GM18520 (cell line): ENCODE measurements around the gene PEAR1.

Source experiments
- ATAC-seq: cut with Tn5 transposase; IDR thresholded peaks from one replicate; pipeline ENCODE4 v1.9.1; 2021; ENCODE audit not compliant: unreplicated experiment

The PEAR1 gene

GRCh38 chr1:156935505-156936128 is 42.1 kb downstream of the PEAR1 start:
- no peak for ATAC-seq

DNA sequence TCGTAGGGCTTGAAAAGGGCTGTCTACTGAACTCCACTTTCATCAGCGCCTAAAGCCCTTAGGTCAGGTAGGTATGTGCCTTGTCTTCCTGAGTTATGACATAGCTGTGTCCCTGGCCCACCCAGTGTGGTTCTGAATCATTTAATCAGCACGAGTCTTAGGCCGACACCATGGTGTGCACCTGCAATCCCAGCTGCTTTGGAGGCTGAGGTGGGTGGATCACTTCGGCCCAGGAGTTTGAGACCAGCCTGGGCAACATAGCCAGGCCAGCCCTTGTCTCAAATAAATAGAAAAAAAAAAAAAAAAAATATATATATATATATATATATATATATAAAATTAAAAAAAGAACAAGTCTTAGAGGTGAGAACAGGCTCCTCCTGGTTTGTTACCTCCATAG is 42.7 kb downstream of the PEAR1 start:
- no peak for ATAC-seq

DNA sequence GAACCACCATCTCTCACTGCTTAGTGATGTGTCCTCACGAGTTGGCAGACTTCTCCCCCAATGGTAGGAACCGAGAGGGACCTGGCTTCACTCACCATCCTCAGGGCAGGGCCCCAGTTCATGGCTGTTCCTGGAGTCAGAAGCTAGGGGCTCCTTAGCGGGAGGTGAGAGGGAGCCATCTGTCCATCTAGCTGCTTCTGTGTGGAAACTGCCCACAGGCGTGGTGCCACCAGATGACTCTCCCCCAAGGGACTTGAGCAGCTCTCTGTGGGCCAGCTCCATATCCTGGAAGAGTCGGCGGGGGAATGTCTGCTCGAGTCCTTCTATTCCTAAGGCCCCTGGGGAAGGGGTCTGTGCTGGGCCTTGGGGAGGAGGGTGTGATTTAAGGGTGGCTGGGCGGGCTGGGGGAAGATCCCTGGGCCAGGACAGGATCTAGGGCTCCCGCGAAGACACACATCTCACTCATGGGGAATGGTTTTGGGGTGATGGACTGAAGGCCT is 43.3 kb downstream of the PEAR1 start:
- ATAC-seq: no peak

DNA sequence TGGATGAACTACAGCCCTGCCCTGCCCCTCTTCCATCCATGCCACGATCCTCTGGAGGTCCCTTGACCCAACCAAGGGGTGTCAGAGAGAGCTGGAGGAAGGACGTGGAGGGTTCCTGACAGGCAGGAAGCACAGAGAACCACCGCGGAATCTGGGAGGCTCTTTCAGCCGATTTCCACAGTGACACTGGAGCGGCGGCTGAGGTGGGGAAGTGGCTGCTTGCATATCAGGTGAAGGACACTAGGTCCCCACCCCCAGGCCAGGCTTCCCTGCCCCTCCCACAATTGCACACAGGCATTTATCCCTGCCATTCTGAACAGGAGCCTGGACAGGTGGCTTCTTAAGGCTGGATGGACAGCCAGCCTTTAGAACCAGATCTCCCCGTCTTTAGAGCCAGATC is 44.4 kb downstream of the PEAR1 start:
- ATAC-seq: no peak

GRCh38 chr1:156938813-156939212 is 45.3 kb downstream of the PEAR1 start:
- ATAC-seq: no peak

- no peak for ATAC-seq
Observed at GRCh38 chr1:156939786-156940334, 46.3 kb downstream of the PEAR1 start.

DNA sequence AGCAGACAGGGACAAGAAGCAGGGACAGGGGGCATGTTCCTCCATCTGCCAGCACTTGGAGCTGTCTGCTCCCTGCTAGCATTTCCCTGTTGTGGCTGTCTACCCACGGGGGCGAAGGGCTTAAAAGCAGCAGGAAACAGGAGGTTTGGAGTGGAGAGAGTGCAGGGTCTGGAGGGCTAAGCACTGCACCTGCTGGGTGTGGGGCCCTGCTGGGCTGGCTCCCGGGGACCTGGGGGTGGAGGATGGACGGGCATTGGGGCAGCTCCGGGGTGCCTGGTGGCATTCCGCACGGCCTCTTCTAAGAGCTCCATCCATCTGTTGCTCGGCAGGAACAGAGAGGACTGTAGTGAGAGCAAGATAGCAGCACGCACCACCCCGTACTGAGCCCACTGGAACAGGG is 48.2 kb downstream of the PEAR1 start:
- ATAC-seq: no peak

DNA sequence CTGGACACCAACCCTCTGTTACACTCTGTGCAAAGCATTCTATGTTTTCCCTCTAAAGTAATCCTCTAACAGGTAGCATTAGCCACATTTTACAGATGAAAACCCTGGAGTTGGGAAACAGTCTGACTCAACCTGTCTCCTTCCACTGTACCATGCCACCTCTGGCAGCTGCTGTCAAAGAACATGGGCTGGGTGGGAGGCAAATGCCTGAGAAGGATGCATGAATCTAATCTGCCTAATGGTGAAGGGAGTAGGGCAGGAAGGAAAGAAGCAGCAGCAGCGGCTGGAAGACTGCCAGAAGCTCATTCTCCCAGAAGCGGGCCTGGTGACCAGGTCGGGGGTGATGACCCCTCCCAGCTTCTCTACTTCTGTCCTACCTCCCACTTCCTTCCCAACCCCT is 48.7 kb downstream of the PEAR1 start:
- no peak for ATAC-seq

- ATAC-seq: no peak
Observed at GRCh38 chr1:156942576-156942975, 49.1 kb downstream of the PEAR1 start.

DNA sequence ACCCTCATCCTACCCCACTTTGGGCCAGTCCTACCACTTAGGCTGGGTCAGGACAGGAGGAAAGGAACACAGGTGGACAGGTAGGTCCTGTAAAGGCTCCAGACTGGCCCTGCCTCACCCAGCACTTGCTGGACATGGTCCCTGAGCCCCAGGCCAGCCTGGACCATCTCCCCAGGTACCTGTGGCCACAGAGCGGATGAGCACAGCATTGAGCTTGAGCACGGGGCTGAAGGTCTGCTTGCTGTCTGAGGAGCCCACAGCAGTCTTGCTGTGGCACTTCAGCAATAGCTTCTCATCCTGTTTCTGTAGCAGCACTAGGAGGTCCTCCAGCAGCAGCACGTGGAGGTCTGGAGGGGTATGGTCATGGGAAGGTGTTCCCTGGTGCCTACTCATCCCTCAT is 50.2 kb downstream of the PEAR1 start:
- ATAC-seq: no peak

- no peak for ATAC-seq
Observed at GRCh38 chr1:156944268-156944667, 50.8 kb downstream of the PEAR1 start.

GRCh38 chr1:156944848-156945247 is 51.3 kb downstream of the PEAR1 start:
- no peak for ATAC-seq

- no peak for ATAC-seq
Observed at GRCh38 chr1:156945881-156946661, 52.6 kb downstream of the PEAR1 start.

DNA sequence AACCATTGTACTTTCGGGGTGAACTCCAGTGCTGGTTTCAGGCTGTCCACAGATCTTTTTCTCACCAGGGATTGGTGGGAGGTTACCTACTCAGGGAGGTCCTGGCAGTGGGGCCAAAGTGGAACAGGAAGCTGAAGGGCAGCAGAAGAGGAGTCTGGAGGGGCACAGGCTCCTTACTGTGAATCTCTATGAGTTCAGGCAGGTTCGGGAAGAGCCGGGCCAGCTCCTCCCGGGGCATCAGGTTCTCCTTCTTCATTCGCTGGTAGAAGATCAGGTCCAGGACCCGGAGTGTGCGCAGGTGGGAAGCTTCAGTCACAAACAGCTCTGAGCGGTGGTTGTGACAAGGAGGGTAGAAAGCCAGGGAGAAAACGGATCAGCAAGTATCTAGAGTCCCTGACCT is 53.6 kb downstream of the PEAR1 start:
- no peak for ATAC-seq

GRCh38 chr1:156947818-156948525 is 54.5 kb downstream of the PEAR1 start:
- ATAC-seq: no peak

DNA sequence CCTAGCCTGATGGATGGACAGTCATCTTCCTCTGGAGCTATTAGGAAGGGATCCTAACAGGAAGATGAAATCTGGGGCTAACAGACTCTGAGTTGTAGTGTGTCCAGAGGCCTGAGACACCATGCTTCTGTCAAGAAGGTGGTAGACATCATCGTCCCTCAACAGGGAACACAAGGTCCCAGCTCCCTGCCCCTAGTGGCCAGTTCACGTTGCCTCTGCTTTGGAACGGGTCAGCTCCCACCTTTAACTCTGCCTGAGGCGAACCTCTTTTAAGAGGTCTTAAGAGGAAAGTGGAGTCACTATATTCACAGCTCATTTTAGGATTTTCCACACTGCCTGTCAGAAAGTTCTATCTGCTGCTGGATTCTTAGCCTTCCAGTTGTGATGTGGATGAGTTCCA is 55.2 kb downstream of the PEAR1 start:
- no peak for ATAC-seq

- ATAC-seq: no peak
Observed at GRCh38 chr1:156949127-156949526, 55.6 kb downstream of the PEAR1 start.

- ATAC-seq: no peak
Observed at GRCh38 chr1:156951371-156951770, 57.9 kb downstream of the PEAR1 start.

DNA sequence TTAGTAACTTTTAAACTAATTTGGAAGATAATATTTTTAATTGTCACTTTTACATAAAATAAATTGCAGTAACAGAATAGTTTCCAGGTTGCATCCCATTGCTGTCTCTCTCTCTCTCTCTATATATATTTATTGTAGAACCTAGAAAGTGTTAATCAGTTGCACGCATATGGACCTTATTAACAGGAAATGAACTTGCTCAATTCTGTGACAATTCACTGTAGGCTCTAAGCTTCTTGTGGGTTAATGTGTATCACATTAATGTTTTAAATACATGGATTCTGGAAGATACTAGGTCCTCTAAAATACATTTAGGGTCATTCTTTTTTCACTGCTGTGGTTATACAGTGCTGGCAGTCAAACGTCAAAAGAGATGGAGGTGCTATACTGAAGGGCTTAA is 60.1 kb downstream of the PEAR1 start:
- ATAC-seq: no peak

DNA sequence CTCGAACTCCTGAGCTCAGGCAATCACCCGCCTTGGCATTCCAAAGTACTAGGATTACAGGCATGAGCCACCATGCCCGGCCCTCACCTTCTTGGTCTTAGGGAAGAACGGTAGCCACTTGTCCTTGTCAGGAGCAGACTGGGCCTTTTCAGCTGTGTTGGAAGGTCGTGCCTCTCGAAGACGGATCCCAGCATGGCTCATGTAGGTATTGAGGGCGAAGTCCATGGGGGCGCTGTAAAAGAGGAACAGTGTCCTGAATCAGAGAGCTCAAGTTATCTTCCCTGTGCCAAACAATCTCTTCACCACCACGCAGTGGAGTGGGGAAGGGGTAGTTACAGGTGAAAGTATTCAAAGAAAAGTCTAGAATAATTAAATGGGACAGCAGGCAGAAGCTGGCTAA is 62.8 kb downstream of the PEAR1 start:
- no peak for ATAC-seq

DNA sequence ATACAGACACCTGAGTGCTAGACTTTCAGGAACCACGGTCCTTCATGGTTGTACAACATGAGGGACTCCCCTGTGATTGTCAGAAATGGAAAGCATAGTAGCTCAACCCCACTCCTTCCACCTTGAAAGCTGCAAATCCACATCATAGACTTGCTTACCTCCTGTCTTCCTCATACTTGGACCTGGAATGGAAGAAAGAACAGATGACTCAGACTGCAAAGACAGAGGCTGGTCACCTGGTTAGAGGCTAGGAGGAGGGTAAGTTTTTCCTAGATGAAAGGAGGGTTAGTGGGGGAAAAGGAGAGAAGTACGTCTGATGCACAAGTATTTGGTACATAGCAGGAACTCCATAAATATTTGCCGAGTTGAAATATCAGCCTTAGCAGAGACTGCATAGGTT is 64.1 kb downstream of the PEAR1 start:
- ATAC-seq: no peak

GRCh38 chr1:156958247-156958714 is 64.8 kb downstream of the PEAR1 start:
- ATAC-seq: no peak
